GM12873 (cell line): ENCODE measurements around the gene ZNF462.

ENCODE experiments used
- CTCF ChIP-seq: IDR thresholded peaks from 2 replicates; pipeline ENCODE4 v1.5.1; 2012; ENCODE audit warnings: low read depth, mild to moderate bottlenecking, moderate library complexity, low read length, control low read depth; ENCODE audit not compliant: insufficient read depth; ENCODE audit errors: missing control alignments

ZNF462 gene

GRCh38 chr9:106874031-106874430, 11.1 kb downstream of the ZNF462 start:
- TF ChIP-seq CTCF = no peak

- no peak for TF ChIP-seq CTCF
Observed at GRCh38 chr9:106874652-106875051, 11.7 kb downstream of the ZNF462 start.

GRCh38 chr9:106875529-106875928, 12.6 kb downstream of the ZNF462 start:
- TF ChIP-seq CTCF = no peak

GRCh38 chr9:106877345-106877744, 14.4 kb downstream of the ZNF462 start:
- no peak for TF ChIP-seq CTCF

- TF ChIP-seq CTCF = no peak
Observed at GRCh38 chr9:106878081-106878837, 15.3 kb downstream of the ZNF462 start.

GRCh38 chr9:106878934-106879333, 16.0 kb downstream of the ZNF462 start:
- no peak for TF ChIP-seq CTCF

- TF ChIP-seq CTCF = no peak
Observed at GRCh38 chr9:106879439-106879882, 16.5 kb downstream of the ZNF462 start.

GRCh38 chr9:106880081-106880480, 17.1 kb downstream of the ZNF462 start:
- no peak for TF ChIP-seq CTCF
